GM19463 (cell line): ENCODE measurements around the gene SCNN1G.
A peak's percentile ranks its signal among the peaks of the same experiment; 100 is the strongest.
"Not testable (repeated sequence)": the region's sequence is repeated elsewhere in the genome, so short reads cannot be mapped to it uniquely, and the experiment has no call there.

Source experiments
- ATAC-seq: cut with Tn5 transposase; IDR thresholded peaks from one replicate; pipeline ENCODE4 v1.9.1; 2021; ENCODE audit warnings: mild to moderate bottlenecking, moderate library complexity; ENCODE audit not compliant: unreplicated experiment

SCNN1G gene

GRCh38 chr16:23182679-23183542 is at the start of gene SCNN1G:
Gene SCNN1G, plus strand, starts transcription at chr16:23182745. Its CDS starts 3,527 bp downstream, at chr16:23186272.
- peak; percentile 21 for ATAC-seq

DNA sequence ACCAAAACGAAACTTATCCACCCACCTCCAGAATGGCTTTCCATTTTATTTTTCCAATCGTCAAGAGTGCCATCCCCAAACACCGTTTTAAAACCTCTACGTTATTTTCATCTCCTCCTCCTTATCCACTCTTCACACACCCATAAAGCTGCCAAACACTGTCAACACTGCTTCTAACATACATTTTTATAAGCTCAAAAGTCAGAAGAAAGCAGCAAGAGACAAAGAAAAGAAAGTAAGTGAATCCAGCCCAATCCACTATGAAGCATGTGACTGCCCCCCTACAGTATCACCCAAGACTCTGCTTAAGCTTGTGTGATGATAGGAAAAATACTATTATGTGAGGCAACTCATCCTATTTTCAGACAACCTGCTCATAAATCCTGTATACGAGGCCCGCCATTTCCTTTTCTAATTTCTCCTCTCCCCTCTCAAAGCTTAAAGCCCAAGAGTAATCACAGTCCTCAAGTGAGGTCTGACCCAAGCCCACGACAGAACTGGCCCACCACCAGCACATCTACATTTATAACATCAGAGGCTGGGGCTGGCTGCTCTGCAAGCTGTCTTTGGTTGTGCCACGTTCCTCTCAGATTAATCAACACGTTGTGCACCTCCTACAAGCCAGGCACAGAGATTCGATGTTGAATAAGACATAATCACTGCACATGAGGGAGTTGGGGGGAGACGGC is 49.6 kb upstream of the SCNN1G start:
- no peak for ATAC-seq

- no peak for ATAC-seq
Measured at GRCh38 chr16:23134274-23134673, 48.3 kb upstream of the SCNN1G start.

- no peak for ATAC-seq
Measured at GRCh38 chr16:23137256-23137655, 45.3 kb upstream of the SCNN1G start.

DNA sequence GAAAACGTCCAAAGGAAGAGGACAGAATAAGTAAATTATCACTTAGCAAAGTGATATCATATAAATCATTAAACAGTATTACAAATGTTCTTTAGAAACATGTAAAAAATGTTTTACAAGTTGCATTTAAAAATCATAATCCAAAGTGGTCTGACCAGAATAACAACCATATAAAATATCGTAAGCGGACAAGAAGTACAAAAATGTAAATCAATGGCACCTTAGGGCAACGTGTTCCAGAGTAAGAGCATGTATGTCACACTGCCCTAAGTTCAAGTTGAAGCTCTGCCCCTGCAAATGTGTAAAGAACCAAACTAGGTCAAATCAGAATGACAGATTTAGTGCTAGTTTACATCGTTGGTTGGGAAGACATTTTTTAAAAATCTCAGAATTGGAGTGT is 44.7 kb upstream of the SCNN1G start:
- ATAC-seq: no peak

GRCh38 chr16:23140107-23140506 is 42.4 kb upstream of the SCNN1G start:
- no peak for ATAC-seq

DNA sequence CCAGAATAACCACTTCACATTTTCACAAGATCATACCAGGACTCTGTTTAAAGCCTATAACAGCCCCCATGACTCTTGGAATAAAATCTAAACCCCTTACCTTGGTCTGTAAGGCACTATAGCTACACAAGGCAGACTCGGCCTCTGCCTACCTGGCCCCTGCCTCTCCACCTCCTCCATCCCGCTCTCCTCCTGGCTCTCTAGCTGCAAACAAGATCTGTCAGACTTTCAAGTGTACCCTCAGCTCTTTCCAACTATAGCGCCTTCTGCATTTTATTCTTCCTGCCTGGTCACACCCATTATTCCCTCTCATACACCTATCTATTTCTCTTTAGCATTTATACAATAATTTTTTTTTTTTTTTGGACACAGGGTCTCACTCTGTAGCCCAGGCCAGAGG is 41.5 kb upstream of the SCNN1G start:
- ATAC-seq: no peak

DNA sequence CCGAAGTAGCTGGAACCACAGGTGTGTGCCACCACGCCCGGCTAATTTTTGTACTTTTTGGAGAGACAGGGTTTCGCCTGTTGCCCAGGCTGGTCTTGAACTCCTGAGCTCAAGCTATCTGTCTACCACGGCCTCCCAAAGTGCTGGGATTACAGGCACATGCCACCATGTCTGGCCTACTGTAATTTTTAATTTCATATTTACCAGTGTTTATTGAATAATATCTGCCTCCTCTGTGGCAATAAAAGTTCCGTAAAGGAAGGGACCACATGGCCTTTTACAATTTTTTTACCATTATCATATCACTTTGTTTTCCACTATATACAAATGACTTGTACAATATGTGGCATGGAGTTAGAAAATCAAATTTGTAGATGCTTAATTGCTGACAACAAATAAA is 41.0 kb upstream of the SCNN1G start:
- no peak for ATAC-seq

GRCh38 chr16:23141959-23142740 is 40.4 kb upstream of the SCNN1G start:
- ATAC-seq: no peak

GRCh38 chr16:23143391-23143790 is 39.2 kb upstream of the SCNN1G start:
- no peak for ATAC-seq

DNA sequence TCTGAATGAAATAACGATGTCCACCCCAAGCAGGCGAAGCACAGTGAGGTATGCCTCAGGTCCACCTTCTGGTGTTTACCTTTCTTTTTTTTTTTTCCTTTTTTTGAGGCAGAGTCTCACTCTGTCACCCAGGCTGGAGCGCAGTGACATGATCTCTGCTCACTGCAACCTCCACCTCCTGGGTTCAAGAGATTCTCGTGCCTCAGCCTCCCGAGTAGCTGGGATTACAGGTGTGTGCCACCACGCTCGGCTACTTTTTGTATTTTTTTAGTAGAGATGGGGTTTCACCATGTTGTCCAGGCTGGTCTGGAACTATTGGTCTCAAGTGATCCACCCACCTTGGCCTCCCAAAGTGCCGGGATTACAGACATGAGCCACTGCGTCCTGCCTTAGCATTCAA is 38.2 kb upstream of the SCNN1G start:
- ATAC-seq: not testable (repeated sequence)

- no peak for ATAC-seq
Measured at GRCh38 chr16:23145186-23145585, 37.4 kb upstream of the SCNN1G start.

GRCh38 chr16:23145608-23146007 is 36.9 kb upstream of the SCNN1G start:
- ATAC-seq: no peak

- no peak for ATAC-seq
Measured at GRCh38 chr16:23146877-23147601, 35.5 kb upstream of the SCNN1G start.

DNA sequence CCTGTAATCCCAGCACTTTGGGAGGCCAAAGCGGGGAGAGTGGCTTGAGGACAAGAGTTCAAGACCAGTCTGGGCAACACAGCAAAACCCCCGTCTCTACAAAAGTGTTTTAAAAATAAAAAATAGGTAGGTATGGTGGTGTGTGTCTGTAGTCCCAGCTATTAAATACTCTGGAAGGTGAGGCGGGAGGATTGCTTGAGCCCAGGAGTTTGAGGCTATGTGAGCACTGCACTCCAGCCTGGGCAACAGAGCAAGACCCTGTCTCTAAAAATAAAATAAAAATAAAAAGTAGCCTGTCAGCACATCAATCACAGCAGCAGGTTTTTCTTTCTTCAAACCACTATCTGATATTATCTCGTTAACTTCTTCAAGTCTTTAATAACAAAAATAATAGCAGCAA is 34.9 kb upstream of the SCNN1G start:
- ATAC-seq: no peak

- ATAC-seq: no peak
Measured at GRCh38 chr16:23148166-23148512, 34.4 kb upstream of the SCNN1G start.

- peak; percentile 26 for ATAC-seq
Measured at GRCh38 chr16:23148513-23149266, 33.9 kb upstream of the SCNN1G start.

GRCh38 chr16:23149267-23149992 is 33.1 kb upstream of the SCNN1G start, which contains the start of gene USP31:
Gene USP31, minus strand, starts transcription at chr16:23149452. Its CDS starts 182 bp downstream, at chr16:23149270.
- peak; percentile 96 for ATAC-seq

DNA sequence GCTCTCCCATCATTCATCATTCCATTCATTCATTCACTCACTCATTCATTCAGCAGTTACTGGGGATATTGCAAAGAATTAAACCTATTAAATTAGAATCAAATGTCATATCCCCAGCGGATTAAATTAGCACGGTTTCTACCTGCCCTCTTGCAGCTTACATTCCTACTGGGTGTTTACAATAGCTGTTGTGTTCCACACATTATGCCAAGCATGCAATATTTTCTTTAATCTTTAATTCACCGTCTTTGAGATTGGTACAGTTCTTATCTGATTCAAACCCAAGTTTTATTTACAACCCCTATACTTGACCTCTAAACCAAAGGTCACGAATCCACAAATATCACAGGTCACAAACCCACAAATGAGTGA is 32.6 kb upstream of the SCNN1G start:
- ATAC-seq: no peak
